Measurements from ENCODE around the gene ALG12.
"Not testable (repeated sequence)": the region's sequence is repeated elsewhere in the genome, so short reads cannot be mapped to it uniquely, and the experiment has no call there.

ALG12 gene

GRCh38 chr22:49950396-49950994, 32.3 kb upstream of the ALG12 start:
- H3K9ac ChIP-seq (ENCODE audit: low read length in 2 of 2), result no peak overlapping the region
- no peak overlapping the region for H3K27ac ChIP-seq (ENCODE audit: low read length)
- H3K4me3 ChIP-seq (ENCODE audit: low read length in 2 of 2), result no peak overlapping the region
- no peaks in the 10 kb centered on the region for H3K27me3 ChIP-seq (ENCODE audit: control insufficient read depth in 1 of 2, insufficient read depth in 2 of 2, low read length in 2 of 2)
- H3K36me3 ChIP-seq (ENCODE audit: control insufficient read depth in 2 of 2, insufficient read depth in 2 of 2, low read length in 2 of 2), result no peaks in the 10 kb centered on the region
- H3K4me1 ChIP-seq (ENCODE audit: control insufficient read depth, insufficient read depth, low read length), result peaks cover 18% of the 10 kb centered on the region
- H3K9me3 ChIP-seq (ENCODE audit: control insufficient read depth in 2 of 2, low read length in 2 of 2), result no peaks in the 10 kb centered on the region

GRCh38 chr22:49949914-49950292, 31.7 kb upstream of the ALG12 start:
- no peak overlapping the region for H3K27ac ChIP-seq (ENCODE audit: low read length)
- no peaks in the 10 kb centered on the region for H3K36me3 ChIP-seq (ENCODE audit: control insufficient read depth in 2 of 2, insufficient read depth in 2 of 2, low read length in 2 of 2)
- no peak overlapping the region for H3K4me3 ChIP-seq (ENCODE audit: low read length in 2 of 2)
- peaks cover 18% of the 10 kb centered on the region for H3K4me1 ChIP-seq (ENCODE audit: control insufficient read depth, insufficient read depth, low read length)
- H3K27me3 ChIP-seq (ENCODE audit: control insufficient read depth in 1 of 2, insufficient read depth in 2 of 2, low read length in 2 of 2), result no peaks in the 10 kb centered on the region
- no peaks in the 10 kb centered on the region for H3K9me3 ChIP-seq (ENCODE audit: control insufficient read depth in 2 of 2, low read length in 2 of 2)
- no peak overlapping the region for H3K9ac ChIP-seq (ENCODE audit: low read length in 2 of 2)

- Histone ChIP-seq H3K4me1 (ENCODE audit: control insufficient read depth, insufficient read depth, low read length) (peaks cover 17% of the 10 kb centered on the region), H3K27me3 (ENCODE audit: control insufficient read depth in 1 of 2, insufficient read depth in 2 of 2, low read length in 2 of 2) (no peaks in the 10 kb centered on the region), H3K4me3 (ENCODE audit: low read length in 2 of 2) (no peak overlapping the region)
Measured at GRCh38 chr22:49948958-49949913, 31.0 kb upstream of the ALG12 start.

GRCh38 chr22:49948116-49948957, 30.1 kb upstream of the ALG12 start:
- H3K4me3 ChIP-seq (ENCODE audit: low read length in 2 of 2), result no peak overlapping the region
- no peaks in the 10 kb centered on the region for H3K36me3 ChIP-seq (ENCODE audit: control insufficient read depth in 2 of 2, insufficient read depth in 2 of 2, low read length in 2 of 2)
- no peak overlapping the region for H3K9ac ChIP-seq (ENCODE audit: low read length in 2 of 2)
- H3K4me1 ChIP-seq (ENCODE audit: control insufficient read depth, insufficient read depth, low read length), result peaks cover 8% of the 10 kb centered on the region
- H3K27me3 ChIP-seq (ENCODE audit: control insufficient read depth in 1 of 2, insufficient read depth in 2 of 2, low read length in 2 of 2), result no peaks in the 10 kb centered on the region
- H3K9me3 ChIP-seq (ENCODE audit: control insufficient read depth in 2 of 2, low read length in 2 of 2), result no peaks in the 10 kb centered on the region
- H3K27ac ChIP-seq (ENCODE audit: low read length), result no peak overlapping the region

More at GRCh38 chr22:49948958-49949913, 31.0 kb upstream of the ALG12 start:
- Histone ChIP-seq H3K9me3 (ENCODE audit: control insufficient read depth in 2 of 2, low read length in 2 of 2) (no peaks in the 10 kb centered on the region), H3K9ac (ENCODE audit: low read length in 2 of 2) (no peak overlapping the region), H3K27ac (ENCODE audit: low read length) (no peak overlapping the region), H3K36me3 (ENCODE audit: control insufficient read depth in 2 of 2, insufficient read depth in 2 of 2, low read length in 2 of 2) (no peaks in the 10 kb centered on the region)

GRCh38 chr22:49947296-49947622, 29.0 kb upstream of the ALG12 start:
- Histone ChIP-seq H3K27me3 (ENCODE audit: control insufficient read depth in 1 of 2, insufficient read depth in 2 of 2, low read length in 2 of 2) (no peaks in the 10 kb centered on the region), H3K27ac (ENCODE audit: low read length) (no peak overlapping the region), H3K4me1 (ENCODE audit: control insufficient read depth, insufficient read depth, low read length) (peaks cover under 1% of the 10 kb centered on the region), H3K9me3 (ENCODE audit: control insufficient read depth in 2 of 2, low read length in 2 of 2) (no peaks in the 10 kb centered on the region), H3K9ac (ENCODE audit: low read length in 2 of 2) (no peak overlapping the region), H3K36me3 (ENCODE audit: control insufficient read depth in 2 of 2, insufficient read depth in 2 of 2, low read length in 2 of 2) (no peaks in the 10 kb centered on the region), H3K4me3 (ENCODE audit: low read length in 2 of 2) (no peak overlapping the region)

- Histone ChIP-seq H3K27ac (ENCODE audit: low read length) (no peak overlapping the region), H3K9ac (ENCODE audit: low read length in 2 of 2) (no peak overlapping the region), H3K36me3 (ENCODE audit: control insufficient read depth in 2 of 2, insufficient read depth in 2 of 2, low read length in 2 of 2) (no peaks in the 10 kb centered on the region), H3K9me3 (ENCODE audit: control insufficient read depth in 2 of 2, low read length in 2 of 2) (no peaks in the 10 kb centered on the region), H3K4me3 (ENCODE audit: low read length in 2 of 2) (no peak overlapping the region), H3K27me3 (ENCODE audit: control insufficient read depth in 1 of 2, insufficient read depth in 2 of 2, low read length in 2 of 2) (no peaks in the 10 kb centered on the region), H3K4me1 (ENCODE audit: control insufficient read depth, insufficient read depth, low read length) (no peaks in the 10 kb centered on the region)
Measured at GRCh38 chr22:49946612-49947295, 28.5 kb upstream of the ALG12 start.

GRCh38 chr22:49945042-49945794, 27.0 kb upstream of the ALG12 start:
- not testable (repeated sequence) for H3K9ac ChIP-seq (ENCODE audit: low read length in 2 of 2); H3K4me3 ChIP-seq (ENCODE audit: low read length in 2 of 2); H3K27ac ChIP-seq (ENCODE audit: low read length); H3K36me3 ChIP-seq (ENCODE audit: control insufficient read depth in 2 of 2, insufficient read depth in 2 of 2, low read length in 2 of 2); H3K4me1 ChIP-seq (ENCODE audit: control insufficient read depth, insufficient read depth, low read length); H3K9me3 ChIP-seq (ENCODE audit: control insufficient read depth in 2 of 2, low read length in 2 of 2); H3K27me3 ChIP-seq (ENCODE audit: control insufficient read depth in 1 of 2, insufficient read depth in 2 of 2, low read length in 2 of 2)

GRCh38 chr22:49944399-49944891, 26.2 kb upstream of the ALG12 start:
- Histone ChIP-seq H3K9ac (ENCODE audit: low read length in 2 of 2) (no peak overlapping the region), H3K27me3 (ENCODE audit: control insufficient read depth in 1 of 2, insufficient read depth in 2 of 2, low read length in 2 of 2) (no peaks in the 10 kb centered on the region), H3K4me1 (ENCODE audit: control insufficient read depth, insufficient read depth, low read length) (no peaks in the 10 kb centered on the region), H3K27ac (ENCODE audit: low read length) (no peak overlapping the region), H3K36me3 (ENCODE audit: control insufficient read depth in 2 of 2, insufficient read depth in 2 of 2, low read length in 2 of 2) (no peaks in the 10 kb centered on the region), H3K4me3 (ENCODE audit: low read length in 2 of 2) (no peak overlapping the region), H3K9me3 (ENCODE audit: control insufficient read depth in 2 of 2, low read length in 2 of 2) (no peaks in the 10 kb centered on the region)

GRCh38 chr22:49943771-49944398, 25.6 kb upstream of the ALG12 start:
- Histone ChIP-seq H3K9me3 (ENCODE audit: control insufficient read depth in 2 of 2, low read length in 2 of 2) (no peaks in the 10 kb centered on the region), H3K4me3 (ENCODE audit: low read length in 2 of 2) (no peak overlapping the region), H3K36me3 (ENCODE audit: control insufficient read depth in 2 of 2, insufficient read depth in 2 of 2, low read length in 2 of 2) (no peaks in the 10 kb centered on the region), H3K27me3 (ENCODE audit: control insufficient read depth in 1 of 2, insufficient read depth in 2 of 2, low read length in 2 of 2) (no peaks in the 10 kb centered on the region), H3K4me1 (ENCODE audit: control insufficient read depth, insufficient read depth, low read length) (no peaks in the 10 kb centered on the region), H3K27ac (ENCODE audit: low read length) (no peak overlapping the region), H3K9ac (ENCODE audit: low read length in 2 of 2) (no peak overlapping the region)

Measured in stomach smooth muscle (tissue), 2 donors.